Caco-2 (cell line): Measurements from ENCODE around the gene TOMM40L. TPM values are rescaled to one million over a fixed set of nuclear protein-coding genes. Genes with fewer than 3 reads are reported as not detected.

Experiments used
- BruUV-seq: library from RNA; stranded (reverse); fragments of 400-500 nt; replicated peaks from 2 replicates; lab custom pipeline; 2021; lab: Mats Ljungman, UMichigan
- CTCF ChIA-PET: fragments of 300-600 bp; sonication (Branson Sonifier 250); formaldehyde crosslinking; loops from one replicate; lab custom pipeline; 2022; ENCODE audit warnings: antibody characterized with exemption; lab: Charles Lee
- POLR2A ChIA-PET: fragments of 300-600 bp; sonication (Branson Sonifier 250); formaldehyde crosslinking; loops from one replicate; lab custom pipeline; 2022; ENCODE audit warnings: antibody characterized with exemption; lab: Charles Lee
- DNase-seq, 2 experiments: peaks; one replicate each; pipeline versions ENCODE4 v3.0.0 to v3.0.0-alpha.2; 2020 to 2022
- H3K27me3 ChIP-seq: replicated peaks from 2 replicates; pipeline ENCODE4 v1.6.0; 2011; ENCODE audit warnings: low read length; ENCODE audit not compliant: control insufficient read depth, insufficient read depth
- H3K36me3 ChIP-seq: 2 replicates; pipeline ENCODE4 v1.5.1; 2011; ENCODE audit warnings: low read length; ENCODE audit not compliant: control insufficient read depth, insufficient read depth
- H3K4me1 ChIP-seq: fragments of 250-450 bp; sonication (Bioruptor Pico); 2 replicates; pipeline ENCODE4 v1.5.1; 2020; ENCODE audit warnings: mild to moderate bottlenecking
- H3K4me3 ChIP-seq: 2 replicates; pipeline ENCODE4 v1.5.1; 2011; ENCODE audit warnings: low read depth, mild to moderate bottlenecking, control low read depth, low read length
- H3K9me3 ChIP-seq: fragments of 250-450 bp; sonication (Bioruptor Pico); 2 replicates; pipeline ENCODE4 v1.5.1; 2020; ENCODE audit warnings: mild to moderate bottlenecking, moderate library complexity
- H3K27ac Mint-ChIP-seq: one replicate; pipeline ENCODE4 v1.8.0; 2022; ENCODE audit warnings: mixed read lengths; ENCODE audit not compliant: unreplicated experiment
- H3K27me3 Mint-ChIP-seq: one replicate; pipeline ENCODE4 v1.8.0; 2022; ENCODE audit warnings: mixed read lengths; ENCODE audit not compliant: insufficient read depth, unreplicated experiment
- H3K36me3 Mint-ChIP-seq: one replicate; pipeline ENCODE4 v1.8.0; 2022; ENCODE audit warnings: mild to moderate bottlenecking, mixed read lengths; ENCODE audit not compliant: insufficient read depth, unreplicated experiment
- H3K4me1 Mint-ChIP-seq: one replicate; pipeline ENCODE4 v1.8.0; 2022; ENCODE audit warnings: low read depth, mixed read lengths; ENCODE audit not compliant: unreplicated experiment
- H3K4me3 Mint-ChIP-seq: one replicate; pipeline ENCODE4 v1.8.0; 2022; ENCODE audit warnings: mild to moderate bottlenecking, moderate library complexity, mixed read lengths; ENCODE audit not compliant: unreplicated experiment
- H3K9me3 Mint-ChIP-seq: one replicate; pipeline ENCODE4 v1.8.0; 2022; ENCODE audit warnings: mixed read lengths; ENCODE audit not compliant: unreplicated experiment
- intact Hi-C: fragments of 100-400 bp; cut with micrococcal nuclease; formaldehyde crosslinking; loops from one replicate; pipeline ENCODE4 v1.10.0; 2022; ENCODE audit not compliant: unreplicated experiment
- total RNA-seq: library from RNA; stranded (reverse); gene quantifications from 2 replicates; pipeline ENCODE4 v1.2.3, GENCODE V29; 2022
- TF ChIP-seq, protein P1 (sequence below), 2 experiments: fragments of 200-600 bp in 1 of 2; IDR thresholded peaks; 1 replicate in 1 of 2; 2 replicates in 1 of 2; pipeline versions ENCODE4 v1.5.1 to v1.8.0; 2011 to 2022; ENCODE audit warnings: antibody characterized with exemption in 1 of 2, control low read depth in 1 of 2, inconsistent platforms in 1 of 2, low read depth in 1 of 2, low read length in 1 of 2, mild to moderate bottlenecking in 1 of 2, moderate library complexity in 1 of 2; ENCODE audit not compliant: insufficient read depth in 1 of 2, severe bottlenecking in 1 of 2, unreplicated experiment in 1 of 2

Gene TOMM40L
- total RNA-seq, 1 experiment from 2014 or later: 23.1 TPM

- ChIA-PET CTCF (interaction anchor here (0.7 to 2.4 kb wide), 8 partner anchors 19 to 151 kb away, joined by 3 to 29 read pairs (median 6); partner anchors contain the start of genes NDUFS2 and SDHC), POLR2A (no interaction called here)
- Mint-ChIP-seq H3K27me3 (no peaks in the 10 kb centered on the region), H3K4me1 (peaks cover 5% of the 10 kb centered on the region), H3K9me3 (no peaks in the 10 kb centered on the region), H3K36me3 (peaks cover 20% of the 10 kb centered on the region), H3K4me3 (no peak overlapping the region), H3K27ac (no peak overlapping the region)
- no TSS peak for BruUV-seq
- no peaks in the 10 kb centered on the region for H3K27me3 ChIP-seq
- TF ChIP-seq, protein P1, sequence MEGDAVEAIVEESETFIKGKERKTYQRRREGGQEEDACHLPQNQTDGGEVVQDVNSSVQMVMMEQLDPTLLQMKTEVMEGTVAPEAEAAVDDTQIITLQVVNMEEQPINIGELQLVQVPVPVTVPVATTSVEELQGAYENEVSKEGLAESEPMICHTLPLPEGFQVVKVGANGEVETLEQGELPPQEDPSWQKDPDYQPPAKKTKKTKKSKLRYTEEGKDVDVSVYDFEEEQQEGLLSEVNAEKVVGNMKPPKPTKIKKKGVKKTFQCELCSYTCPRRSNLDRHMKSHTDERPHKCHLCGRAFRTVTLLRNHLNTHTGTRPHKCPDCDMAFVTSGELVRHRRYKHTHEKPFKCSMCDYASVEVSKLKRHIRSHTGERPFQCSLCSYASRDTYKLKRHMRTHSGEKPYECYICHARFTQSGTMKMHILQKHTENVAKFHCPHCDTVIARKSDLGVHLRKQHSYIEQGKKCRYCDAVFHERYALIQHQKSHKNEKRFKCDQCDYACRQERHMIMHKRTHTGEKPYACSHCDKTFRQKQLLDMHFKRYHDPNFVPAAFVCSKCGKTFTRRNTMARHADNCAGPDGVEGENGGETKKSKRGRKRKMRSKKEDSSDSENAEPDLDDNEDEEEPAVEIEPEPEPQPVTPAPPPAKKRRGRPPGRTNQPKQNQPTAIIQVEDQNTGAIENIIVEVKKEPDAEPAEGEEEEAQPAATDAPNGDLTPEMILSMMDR (IDR thresholded peaks at IDR 0.05; ENCODE audit: insufficient read depth in 1 of 2, low read depth in 1 of 2, low read length in 1 of 2, severe bottlenecking in 1 of 2, unreplicated experiment in 1 of 2): no peak
- peaks cover 11% of the 10 kb centered on the region for H3K4me1 ChIP-seq
- intact Hi-C loops: loop anchor here (1.0 kb wide), 1 partner anchor 83 kb away; no protein-coding TSS in a partner anchor
- H3K4me3 ChIP-seq: no peak overlapping the region
- no peak for DNase-seq
- H3K36me3 ChIP-seq: peaks cover 5% of the 10 kb centered on the region; the same call in 1 of the 2 replicates
- H3K9me3 ChIP-seq: no peaks in the 10 kb centered on the region
Measured at GRCh38 chr1:161230762-161231161, 4.9 kb downstream of the TOMM40L start.

- H3K36me3 ChIP-seq: peaks cover 5% of the 10 kb centered on the region; the same call in 1 of the 2 replicates
- H3K27me3 ChIP-seq: no peaks in the 10 kb centered on the region
- Mint-ChIP-seq H3K27me3 (no peaks in the 10 kb centered on the region), H3K27ac (no peak overlapping the region), H3K4me1 (no peaks in the 10 kb centered on the region), H3K36me3 (peaks cover 8% of the 10 kb centered on the region), H3K9me3 (no peaks in the 10 kb centered on the region), H3K4me3 (no peak overlapping the region)
- H3K4me3 ChIP-seq: no peak overlapping the region
- peaks cover 6% of the 10 kb centered on the region for H3K4me1 ChIP-seq
- intact Hi-C loops: no loop called here
- no TSS peak for BruUV-seq
- TF ChIP-seq, protein P1 (IDR thresholded peaks at IDR 0.05; ENCODE audit: insufficient read depth in 1 of 2, low read depth in 1 of 2, low read length in 1 of 2, severe bottlenecking in 1 of 2, unreplicated experiment in 1 of 2): no peak
- DNase-seq: no peak
- H3K9me3 ChIP-seq: no peaks in the 10 kb centered on the region
- CTCF ChIA-PET: no interaction called here
- POLR2A ChIA-PET: interaction anchor here (0.6 kb wide), 2 partner anchors 83 to 128 kb away, joined by 6 to 7 read pairs; no protein-coding TSS in a partner anchor
Measured at GRCh38 chr1:161233102-161233501, 7.2 kb downstream of the TOMM40L start.

- Histone ChIP-seq H3K36me3 (no peaks in the 10 kb centered on the region), H3K9me3 (no peaks in the 10 kb centered on the region), H3K4me3 (no peak overlapping the region), H3K4me1 (peaks cover 6% of the 10 kb centered on the region), H3K27me3 (no peaks in the 10 kb centered on the region)
- ChIA-PET POLR2A (interaction anchor here (0.5 kb wide), 1 partner anchor 78 kb away, joined by 3 read pairs; the partner anchor contains the start of gene SDHC), CTCF (no interaction called here)
- Mint-ChIP-seq H3K27ac (no peak overlapping the region), H3K9me3 (no peaks in the 10 kb centered on the region), H3K27me3 (no peaks in the 10 kb centered on the region), H3K4me1 (no peaks in the 10 kb centered on the region), H3K36me3 (no peaks in the 10 kb centered on the region), H3K4me3 (no peak overlapping the region)
- TF ChIP-seq, protein P1 (IDR thresholded peaks at IDR 0.05; ENCODE audit: insufficient read depth in 1 of 2, low read depth in 1 of 2, low read length in 1 of 2, severe bottlenecking in 1 of 2, unreplicated experiment in 1 of 2): no peak
- BruUV-seq: no TSS peak
- intact Hi-C loops: no loop called here
- no peak for DNase-seq
Measured at GRCh38 chr1:161235957-161236775, 10.3 kb downstream of the TOMM40L start.
